HG03045 (cell line): ENCODE data around the gene RORB.
"Not testable (repeated sequence)": the region's sequence is repeated elsewhere in the genome, so short reads cannot be mapped to it uniquely, and the experiment has no call there.

Experiments
- ATAC-seq: cut with Tn5 transposase; IDR thresholded peaks from one replicate; pipeline ENCODE4 v1.9.1; 2021; ENCODE audit warnings: mild to moderate bottlenecking, moderate library complexity; ENCODE audit not compliant: unreplicated experiment

Gene RORB

GRCh38 chr9:74512416-74512815, 15.3 kb downstream of the RORB start:
- no peak for ATAC-seq

GRCh38 chr9:74513221-74513620, 16.1 kb downstream of the RORB start:
- ATAC-seq: no peak

GRCh38 chr9:74517188-74517587, 20.1 kb downstream of the RORB start:
- ATAC-seq: no peak

- no peak for ATAC-seq
Observed at GRCh38 chr9:74519419-74519818, 22.3 kb downstream of the RORB start.

- no peak for ATAC-seq
Observed at GRCh38 chr9:74521009-74521408, 23.9 kb downstream of the RORB start.

- ATAC-seq: no peak
Observed at GRCh38 chr9:74524289-74524688, 27.2 kb downstream of the RORB start.

GRCh38 chr9:74526215-74526614, 29.1 kb downstream of the RORB start:
- ATAC-seq: no peak

GRCh38 chr9:74527718-74528117, 30.6 kb downstream of the RORB start:
- ATAC-seq: no peak

GRCh38 chr9:74528207-74528606, 31.1 kb downstream of the RORB start:
- no peak for ATAC-seq

- not testable (repeated sequence) for ATAC-seq
Observed at GRCh38 chr9:74530458-74530857, 33.3 kb downstream of the RORB start.

- ATAC-seq: no peak
Observed at GRCh38 chr9:74533253-74533652, 36.1 kb downstream of the RORB start.

- no peak for ATAC-seq
Observed at GRCh38 chr9:74534841-74535240, 37.7 kb downstream of the RORB start.

- no peak for ATAC-seq
Observed at GRCh38 chr9:74543145-74543544, 46.0 kb downstream of the RORB start.

- ATAC-seq: no peak
Observed at GRCh38 chr9:74551266-74551665, 54.1 kb downstream of the RORB start.

- ATAC-seq: no peak
Observed at GRCh38 chr9:74554751-74555419, 57.8 kb downstream of the RORB start.

- ATAC-seq: no peak
Observed at GRCh38 chr9:74555565-74555964, 58.4 kb downstream of the RORB start.

GRCh38 chr9:74556685-74557084, 59.5 kb downstream of the RORB start:
- ATAC-seq: peak; percentile 67

- peak; percentile 29 for ATAC-seq
Observed at GRCh38 chr9:74557571-74557970, 60.4 kb downstream of the RORB start.

- no peak for ATAC-seq
Observed at GRCh38 chr9:74562611-74563010, 65.5 kb downstream of the RORB start.

- no peak for ATAC-seq
Observed at GRCh38 chr9:74570879-74571512, 73.9 kb downstream of the RORB start.

GRCh38 chr9:74573640-74574191, 76.6 kb downstream of the RORB start:
- ATAC-seq: no peak

- no peak for ATAC-seq
Observed at GRCh38 chr9:74576176-74576575, 79.0 kb downstream of the RORB start.
